Retina (tissue), 1 donor: ENCODE data around the gene LITAFD.

Experiments used
- DNase-seq: peaks from one replicate; pipeline ENCODE4 v3.0.0-alpha.2; 2016

The LITAFD gene

GRCh38 chr16:8921347-8921984, 39.3 kb downstream of the LITAFD start:
- no peak for DNase-seq

- DNase-seq = no peak
Observed at GRCh38 chr16:8923199-8923598, 41.0 kb downstream of the LITAFD start.

- DNase-seq = no peak
Observed at GRCh38 chr16:8924214-8924613, 42.1 kb downstream of the LITAFD start.

GRCh38 chr16:8925455-8925854, 43.3 kb downstream of the LITAFD start:
- DNase-seq = no peak

DNA sequence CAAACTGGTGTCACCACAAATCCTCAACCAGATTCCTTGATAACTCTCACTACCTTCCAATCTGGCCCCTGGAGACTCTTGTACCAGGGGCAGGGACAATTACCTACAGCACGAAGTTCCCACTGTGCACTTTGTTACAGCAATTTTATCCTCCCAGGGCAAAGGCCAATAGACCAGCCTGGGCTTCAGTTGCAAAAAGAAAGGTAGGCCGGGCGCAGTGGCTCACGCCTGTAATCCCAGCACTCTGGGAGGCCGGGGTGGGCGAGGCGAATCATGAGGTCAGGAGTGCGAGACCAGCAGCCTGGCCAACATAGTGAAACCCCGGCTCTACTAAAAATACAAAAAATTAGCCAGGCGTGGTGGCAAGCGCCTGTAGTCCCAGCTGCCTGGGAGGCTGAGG, 44.7 kb downstream of the LITAFD start:
- DNase-seq = no peak

GRCh38 chr16:8928467-8928957, 46.4 kb downstream of the LITAFD start:
- no peak for DNase-seq

DNA sequence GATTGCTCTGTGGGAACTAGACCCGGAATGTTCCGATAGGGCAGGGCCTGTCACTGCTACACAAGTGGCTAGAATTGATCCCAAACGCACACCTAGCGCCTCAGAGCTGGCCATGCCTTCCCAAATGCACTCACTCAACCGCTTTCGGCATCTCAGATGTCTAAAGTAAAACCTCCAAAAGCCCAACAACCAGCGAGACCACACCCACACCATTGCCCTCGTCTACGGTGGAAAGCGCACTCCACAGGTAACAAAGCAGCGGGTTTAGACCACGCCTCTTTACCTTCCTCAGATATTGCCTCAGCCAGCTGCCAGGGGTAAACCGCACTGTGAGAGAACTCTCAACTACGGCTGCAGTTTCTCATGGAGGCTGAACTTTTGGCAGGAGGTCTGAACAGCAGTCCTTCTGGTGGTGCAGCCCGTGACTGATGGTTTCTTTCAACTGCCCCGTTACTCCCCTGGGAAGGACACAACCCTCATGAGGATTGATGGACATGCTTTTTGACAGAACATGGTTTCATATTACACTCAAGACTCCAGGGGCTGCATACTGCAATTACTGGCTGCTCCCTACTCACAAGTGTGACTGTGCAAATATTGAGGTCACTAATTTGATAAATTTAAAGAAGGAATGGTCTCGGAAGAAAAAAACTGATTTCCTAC, 47.1 kb downstream of the LITAFD start:
- DNase-seq = no peak

GRCh38 chr16:8931859-8932258, 49.7 kb downstream of the LITAFD start:
- peak; percentile 50 for DNase-seq

DNA sequence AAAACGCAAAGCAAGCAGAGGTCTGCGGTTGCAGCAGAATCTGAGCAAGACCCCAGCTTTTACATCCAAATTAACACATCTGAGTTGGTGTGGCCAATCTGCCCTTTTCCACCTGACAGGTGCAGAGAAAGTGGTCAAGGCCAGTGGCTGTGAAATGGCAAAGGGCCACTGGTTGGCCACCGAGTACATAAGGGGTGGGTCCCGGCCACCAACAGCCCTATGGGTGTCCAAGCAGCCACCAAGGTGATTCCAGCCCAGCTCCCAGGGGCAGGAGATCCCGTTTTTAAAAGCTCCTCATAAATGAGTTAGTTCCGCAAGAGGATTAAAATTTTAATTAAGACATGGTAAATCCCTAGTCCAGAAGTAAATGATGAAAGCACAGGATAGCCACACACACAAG, 52.5 kb downstream of the LITAFD start:
- no peak for DNase-seq
